Prostate gland (tissue), 2 donors: ENCODE measurements around the gene LYSMD1. TPM values are rescaled to one million over a fixed set of nuclear protein-coding genes. Genes with fewer than 3 reads are reported as not detected.

Experiments used
- DNase-seq: peaks from one replicate; pipeline ENCODE4 v3.0.0-alpha.2; 2019; ENCODE audit warnings: low spot score
- H3K27ac ChIP-seq, 2 donors: fragments of 200-600 bp; sonication (generic); 2 replicates each; pipeline ENCODE4 v1.5.1; 2017 to 2019
- H3K27me3 ChIP-seq: fragments of 200-600 bp; sonication (generic); replicated peaks from 2 replicates; pipeline ENCODE4 v1.5.1; 2019; ENCODE audit not compliant: insufficient read depth
- H3K36me3 ChIP-seq, 2 donors: fragments of 200-600 bp; sonication (generic); 1 replicate in 1 of 2; 2 replicates in 1 of 2; pipeline versions ENCODE4 v1.5.1 to v1.8.1; 2017 to 2019
- H3K4me1 ChIP-seq: fragments of 200-600 bp; sonication (generic); replicated peaks from 2 replicates; pipeline ENCODE4 v1.5.1; 2019
- H3K4me3 ChIP-seq, 2 donors: fragments of 200-600 bp; sonication (generic); 2 replicates each; pipeline ENCODE4 v1.5.1; 2017 to 2019
- H3K9me3 ChIP-seq: fragments of 200-600 bp; sonication (generic); 2 replicates; pipeline ENCODE4 v1.5.1; 2017
- CTCF ChIP-seq, 4 experiments: fragments of 200-600 bp in 2 of 4; fragments of 450-650 bp in 2 of 4; sonication (generic) in 2 of 4; IDR thresholded peaks; 1 replicate in 3 of 4; 2 replicates in 1 of 4; pipeline ENCODE4 v1.5.1; 2016 to 2019; ENCODE audit warnings: antibody characterized with exemption in 4 of 4, mild to moderate bottlenecking in 2 of 4, moderate library complexity in 2 of 4
- POLR2A ChIP-seq: fragments of 450-650 bp; IDR thresholded peaks from one replicate; pipeline ENCODE4 v1.6.1; 2016; ENCODE audit warnings: antibody characterized with exemption, mild to moderate bottlenecking
- POLR2AphosphoS5 ChIP-seq: sonication (generic); formaldehyde crosslinking; IDR thresholded peaks from one replicate; pipeline ENCODE4 v1.6.1; 2017; ENCODE audit warnings: antibody characterized with exemption
- WGBS: methylation state at CpG from one replicate; pipeline ENCODE4 v1.1.5; 2018; 5-methylcytosine and 5-hydroxymethylcytosine counted together
- intact Hi-C: fragments of 100-400 bp; cut with DNase I; formaldehyde crosslinking; loops from one replicate; pipeline ENCODE4 v1.14.2; 2022
- total RNA-seq, 2 donors: library from RNA; depleted of rRNA; stranded (reverse); fragments of >200 nt; gene quantifications; one replicate each; pipeline ENCODE4 v1.1.0, GENCODE V29; 2016

LYSMD1 gene
- total RNA-seq, 2 donors from 2014 or later: 7.3 to 19.3 TPM

DNA sequence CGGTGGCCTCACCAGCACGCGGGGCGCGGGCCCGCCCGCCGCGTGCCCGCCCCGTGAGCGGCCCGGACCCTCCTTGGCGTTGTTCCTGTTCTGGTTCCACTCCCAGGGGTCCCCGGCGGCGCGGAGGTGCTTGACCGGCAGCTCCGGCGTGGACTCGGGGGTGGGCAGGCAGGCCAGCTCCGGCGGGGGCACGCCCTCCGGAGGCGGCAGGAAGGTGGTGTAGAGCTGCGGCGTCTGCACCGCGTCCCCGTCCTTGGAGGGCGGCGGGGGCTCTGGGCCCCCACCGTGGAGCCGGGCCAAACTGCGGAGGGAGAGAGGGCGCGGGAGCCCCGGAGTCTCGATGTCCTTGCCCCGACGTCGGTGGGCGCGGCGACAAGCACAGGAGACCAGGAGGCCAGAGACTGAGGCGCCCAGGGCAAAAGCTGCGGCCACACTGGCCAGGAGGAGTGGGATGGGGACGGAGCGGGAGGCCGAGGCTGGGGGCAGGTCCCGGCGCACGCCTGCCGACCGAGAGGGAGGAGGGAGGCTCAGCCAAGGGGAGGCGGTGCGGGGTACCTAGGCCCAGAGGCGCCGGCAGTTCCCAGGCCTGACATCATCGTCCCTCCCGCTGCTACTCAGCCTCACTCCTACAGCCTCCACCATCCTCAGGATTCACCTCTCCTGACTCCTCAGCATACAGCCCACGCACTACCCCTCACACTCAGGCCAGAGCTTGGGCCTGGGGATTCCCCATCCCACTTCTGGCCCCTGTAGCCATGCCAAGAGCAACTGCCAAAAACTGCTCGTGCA lies 32.5 kb downstream of the LYSMD1 start:
- no peak overlapping the region for H3K4me3 ChIP-seq
- no peaks in the 10 kb centered on the region for H3K36me3 ChIP-seq
- no peaks in the 10 kb centered on the region for H3K27me3 ChIP-seq
- no peaks in the 10 kb centered on the region for H3K4me1 ChIP-seq
- no peak for TF ChIP-seq POLR2A
- TF ChIP-seq CTCF (IDR thresholded peaks at IDR 0.05): no peak
- no peak for TF ChIP-seq POLR2AphosphoS5
- intact Hi-C loops: no loop called here
- WGBS: 81% methylated on average over 48 of the region's 65 CpGs
- no peak for DNase-seq
- H3K27ac ChIP-seq: no peak overlapping the region
- H3K9me3 ChIP-seq: no peaks in the 10 kb centered on the region

DNA sequence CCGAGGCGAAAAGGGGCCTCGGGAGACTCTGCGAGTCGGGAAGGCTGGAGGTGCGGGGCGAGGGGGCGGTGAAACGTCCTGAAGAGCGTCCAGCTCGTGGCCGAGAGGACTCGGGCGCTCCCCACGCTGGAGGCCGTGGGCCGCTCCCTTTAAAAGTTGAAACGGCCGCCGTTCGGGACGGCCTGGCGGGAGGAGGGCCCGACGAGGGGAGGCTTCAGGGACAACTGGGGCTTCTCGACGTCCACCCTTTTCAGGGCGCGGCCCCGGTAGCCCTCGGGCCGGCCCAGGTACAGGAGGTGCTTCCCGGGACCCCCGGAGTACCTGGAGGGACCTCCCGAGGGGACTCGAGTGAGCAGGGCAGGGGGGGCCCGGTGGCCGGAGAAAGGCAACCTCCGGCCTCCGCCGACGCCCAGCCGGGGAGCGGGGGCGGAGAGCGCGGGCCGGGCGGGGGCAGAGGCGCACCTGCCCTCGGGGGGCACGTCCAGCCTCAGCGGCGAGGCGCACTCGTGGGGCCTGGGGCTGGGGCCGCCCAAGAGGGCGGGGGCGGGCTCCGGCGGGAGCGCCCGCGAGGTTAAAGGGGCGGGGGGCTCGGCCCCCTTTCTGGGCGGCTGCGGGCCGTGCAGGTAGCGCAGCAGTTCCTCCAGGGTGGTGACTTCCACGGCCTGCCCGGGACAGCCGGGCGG lies 33.2 kb downstream of the LYSMD1 start:
- H3K4me3 ChIP-seq: no peak overlapping the region
- no peak overlapping the region for H3K27ac ChIP-seq
- H3K4me1 ChIP-seq: no peaks in the 10 kb centered on the region
- no peaks in the 10 kb centered on the region for H3K27me3 ChIP-seq
- 62% methylated on average over 36 of the region's 74 CpGs for WGBS
- DNase-seq: no peak
- intact Hi-C loops: no loop called here
- no peak for TF ChIP-seq POLR2A
- no peaks in the 10 kb centered on the region for H3K36me3 ChIP-seq
- H3K9me3 ChIP-seq: no peaks in the 10 kb centered on the region

GRCh38 chr1:151131701-151132334 lies 33.9 kb downstream of the LYSMD1 start:
- intact Hi-C loops: no loop called here

DNA sequence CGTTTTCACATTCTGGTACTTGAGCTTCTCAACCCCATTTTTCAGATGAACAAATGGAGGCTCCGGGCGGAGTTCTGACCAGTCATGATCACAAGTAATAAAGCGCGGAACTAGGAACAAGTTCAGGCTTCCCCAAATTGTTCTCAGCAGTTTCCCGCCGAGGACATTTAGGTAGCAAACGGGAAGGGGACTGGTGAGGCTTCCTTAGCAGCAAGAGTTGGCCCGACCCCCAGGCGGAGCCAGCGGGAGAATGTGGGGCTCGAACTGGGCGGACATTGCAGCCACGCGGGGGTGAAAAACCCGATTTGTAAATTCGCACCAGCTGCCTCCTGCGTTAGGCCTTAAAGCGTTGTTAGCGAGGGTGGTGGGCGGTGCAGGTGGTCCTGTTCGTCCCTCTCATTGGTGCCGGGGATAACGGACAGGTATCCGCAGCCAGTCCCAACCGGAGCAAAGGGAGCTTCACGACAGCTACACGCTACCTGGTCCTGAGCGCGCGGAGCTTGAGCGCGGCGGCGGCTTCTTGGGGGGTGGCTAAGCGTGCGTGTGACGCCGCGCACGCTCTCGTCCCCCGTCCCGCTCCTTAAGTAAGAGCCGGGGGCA lies 34.6 kb downstream of the LYSMD1 start:
- Histone ChIP-seq H3K27ac (peak overlapping the region in 1 of 2 donors; percentile 53), H3K27me3 (no peaks in the 10 kb centered on the region), H3K4me3 (peak overlapping the region; percentile 21 to 33), H3K9me3 (no peaks in the 10 kb centered on the region), H3K36me3 (no peaks in the 10 kb centered on the region), H3K4me1 (no peaks in the 10 kb centered on the region)
- TF ChIP-seq POLR2A (peak; percentile 33), CTCF (IDR thresholded peaks at IDR 0.05) (no peak), POLR2AphosphoS5 (peak; percentile 74)
- DNase-seq: peak; percentile 90
- WGBS: 5% methylated on average over 43 of the region's 45 CpGs
- intact Hi-C loops: no loop called here

More at GRCh38 chr1:151131701-151132334, 33.9 kb downstream of the LYSMD1 start:
- H3K4me1 ChIP-seq: no peaks in the 10 kb centered on the region
- no peaks in the 10 kb centered on the region for H3K9me3 ChIP-seq
- H3K27ac ChIP-seq: peak overlapping the region; percentile 29 to 45
- H3K27me3 ChIP-seq: no peaks in the 10 kb centered on the region
- WGBS: 26% methylated on average over 37 of the region's 39 CpGs
- no peak for TF ChIP-seq POLR2A
- TF ChIP-seq POLR2AphosphoS5: no peak
- no peak for TF ChIP-seq CTCF (IDR thresholded peaks at IDR 0.05)
- DNase-seq: no peak
- no peaks in the 10 kb centered on the region for H3K36me3 ChIP-seq
- H3K4me3 ChIP-seq: peak overlapping the region; percentile 21 to 33

GRCh38 chr1:151128800-151129199 lies 36.9 kb downstream of the LYSMD1 start:
- WGBS: 87% methylated on average over 6 of the region's 6 CpGs
- intact Hi-C loops: no loop called here
- Histone ChIP-seq H3K27me3 (no peaks in the 10 kb centered on the region), H3K36me3 (no peaks in the 10 kb centered on the region), H3K4me1 (no peaks in the 10 kb centered on the region), H3K4me3 (no peak overlapping the region), H3K9me3 (no peaks in the 10 kb centered on the region), H3K27ac (no peak overlapping the region)
- no peak for TF ChIP-seq POLR2AphosphoS5
- no peak for TF ChIP-seq CTCF (IDR thresholded peaks at IDR 0.05)
- TF ChIP-seq POLR2A: no peak
- no peak for DNase-seq
